HG03064 (cell line): ENCODE measurements around the gene API5.
"Not testable (repeated sequence)": the region's sequence is repeated elsewhere in the genome, so short reads cannot be mapped to it uniquely, and the experiment has no call there.

Experiments
- ATAC-seq: cut with Tn5 transposase; IDR thresholded peaks from one replicate; pipeline ENCODE4 v1.9.1; 2021; ENCODE audit warnings: low read depth; ENCODE audit not compliant: unreplicated experiment

Gene API5

DNA sequence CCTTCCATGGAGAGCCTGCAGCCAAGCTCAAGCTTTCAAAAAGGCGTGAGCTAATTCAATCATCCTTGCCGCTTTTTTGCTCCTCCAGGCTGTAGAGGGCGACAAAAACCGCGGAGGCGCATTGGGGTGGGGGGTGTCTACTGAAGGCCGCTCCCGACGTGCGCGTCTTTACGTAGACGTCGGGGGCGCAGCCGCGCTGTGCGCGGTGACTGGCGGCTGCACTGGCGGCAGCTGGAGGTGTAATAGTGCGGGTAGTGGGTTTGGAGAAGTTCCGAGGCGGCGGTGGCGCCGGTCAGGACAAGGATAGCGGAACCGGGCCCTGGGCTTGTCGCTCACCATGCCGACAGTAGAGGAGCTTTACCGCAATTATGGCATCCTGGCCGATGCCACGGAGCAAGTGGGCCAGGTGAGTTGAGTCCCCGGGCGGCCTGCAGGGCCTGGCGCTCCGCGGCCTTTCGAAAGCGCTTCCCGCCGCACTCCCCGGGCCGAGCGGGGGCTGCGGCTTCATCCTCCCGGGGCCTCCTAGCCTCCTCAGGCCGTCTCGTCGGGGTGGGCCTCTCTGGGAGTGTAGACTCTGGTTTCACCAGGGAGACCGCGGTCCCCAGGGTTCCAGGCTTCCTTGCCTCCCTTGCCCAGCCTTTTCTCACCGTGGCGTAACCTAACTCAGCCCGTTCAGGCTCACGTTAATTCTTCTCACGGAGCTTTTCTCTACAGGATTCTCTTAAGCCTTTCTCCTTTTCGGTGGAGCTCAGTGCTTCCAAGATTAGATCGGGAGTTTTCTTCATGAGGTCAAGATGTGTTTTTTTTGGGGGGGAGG, at the start of gene API5:
TSS of gene API5 (plus strand) at position 206 of the 817 bp plus-strand sequence. CDS start at position 338, 132 bp downstream.
- peak; percentile 100 for ATAC-seq

DNA sequence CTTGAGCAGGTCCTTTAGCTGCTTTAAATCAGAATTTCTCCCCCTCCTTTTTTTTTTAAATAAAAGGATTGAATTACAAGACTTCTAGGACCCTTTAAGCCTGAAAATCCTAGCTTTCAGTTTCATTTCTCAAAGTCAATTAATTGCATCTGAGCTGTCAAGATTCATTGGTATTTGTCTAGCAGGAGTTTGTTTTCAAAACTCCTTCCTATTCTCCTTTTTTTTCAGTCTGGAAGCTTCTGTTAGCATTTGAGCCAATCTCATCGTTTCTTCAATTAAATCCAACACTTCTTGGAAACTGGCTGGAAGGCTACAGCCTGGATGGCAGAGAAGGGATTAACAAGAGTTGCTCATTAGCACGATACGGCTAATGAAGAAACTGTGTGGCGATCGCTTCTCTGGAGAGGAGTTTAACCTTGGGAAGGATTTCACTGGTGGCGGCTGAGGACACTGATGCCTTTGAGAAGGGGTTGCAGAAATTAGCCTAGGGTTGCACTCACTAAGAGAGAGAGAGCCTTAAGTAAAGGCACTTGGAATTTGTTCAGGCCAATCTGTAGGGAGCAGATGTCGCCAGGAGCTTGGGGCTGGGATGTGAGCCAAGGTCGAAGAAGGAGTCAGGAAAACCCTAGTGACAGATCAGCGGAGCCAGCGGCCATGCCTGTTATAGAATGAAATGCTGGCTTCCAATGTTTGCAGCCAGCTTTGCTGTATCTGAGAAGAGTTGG, 43.8 kb upstream of the API5 start:
- ATAC-seq: no peak

- ATAC-seq: no peak
Observed at GRCh38 chr11:43268786-43269185, 43.0 kb upstream of the API5 start.

DNA sequence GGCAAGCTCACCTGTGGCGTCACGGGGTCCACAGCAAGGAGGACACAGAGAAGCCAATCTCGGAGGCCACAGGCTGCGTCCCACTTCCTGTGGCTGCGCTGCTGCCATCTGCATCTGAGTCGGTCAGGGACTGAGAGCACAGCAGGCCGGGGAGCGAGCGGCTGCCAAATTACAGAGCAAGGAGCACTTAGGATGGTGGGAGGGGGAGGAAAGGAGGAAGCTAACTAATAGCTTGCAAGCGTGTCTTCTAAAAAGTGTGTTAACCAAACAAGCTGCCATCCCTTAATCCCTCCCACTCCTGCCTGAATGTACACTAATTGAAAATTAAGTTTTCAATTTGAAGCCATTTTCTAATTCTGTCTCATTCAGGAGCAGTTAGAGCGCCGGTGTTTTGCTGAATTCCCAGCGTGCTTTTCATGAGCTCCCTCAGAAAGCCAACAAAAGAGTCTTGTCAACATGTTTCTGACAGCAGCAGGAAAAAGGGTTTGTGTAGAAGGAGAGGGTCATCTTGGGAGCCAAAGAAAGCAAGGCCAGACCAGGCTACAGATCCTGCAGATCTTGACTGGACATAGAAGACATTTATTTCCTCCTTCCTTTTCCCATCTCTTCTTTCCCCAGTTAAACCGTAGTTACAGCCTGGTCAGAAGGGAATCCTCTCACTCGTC, 42.4 kb upstream of the API5 start:
- ATAC-seq: no peak

- ATAC-seq: no peak
Observed at GRCh38 chr11:43270468-43270867, 41.3 kb upstream of the API5 start.

DNA sequence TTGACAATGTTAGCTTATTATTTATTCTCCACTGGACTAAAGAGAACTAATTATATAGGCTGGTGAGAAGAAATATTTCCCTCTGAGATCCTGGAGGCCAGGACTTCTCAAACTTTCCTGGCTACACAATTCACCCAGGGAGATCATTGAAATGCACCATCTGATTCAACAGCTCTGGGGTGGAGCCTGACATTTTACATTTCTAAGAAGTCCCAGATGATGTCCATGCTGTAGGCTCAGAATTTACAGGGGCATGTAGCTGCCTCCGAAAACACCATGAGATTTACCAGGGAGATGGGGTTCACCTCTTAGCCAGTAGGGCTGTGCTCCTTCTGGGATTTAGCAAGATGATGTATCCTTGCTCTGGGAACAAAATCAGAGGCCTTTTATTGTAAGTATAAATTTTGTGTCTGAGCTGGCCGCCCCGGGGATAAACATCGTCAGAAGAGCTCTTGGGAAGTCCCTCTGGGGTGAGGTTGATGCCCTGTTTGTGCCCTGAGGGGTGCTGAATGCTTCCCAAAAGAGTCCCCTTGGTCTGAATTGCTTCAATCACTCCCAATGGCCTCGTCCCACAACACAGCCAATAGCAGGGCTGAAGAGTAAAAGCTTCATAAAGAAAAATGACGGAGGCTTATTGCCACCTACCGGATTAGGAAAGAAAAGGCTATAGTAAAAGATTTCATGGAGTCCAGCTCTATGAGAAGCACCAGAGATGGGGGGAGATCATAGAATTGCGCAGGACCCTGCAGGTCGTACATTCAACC, 33.4 kb upstream of the API5 start:
- no peak for ATAC-seq

DNA sequence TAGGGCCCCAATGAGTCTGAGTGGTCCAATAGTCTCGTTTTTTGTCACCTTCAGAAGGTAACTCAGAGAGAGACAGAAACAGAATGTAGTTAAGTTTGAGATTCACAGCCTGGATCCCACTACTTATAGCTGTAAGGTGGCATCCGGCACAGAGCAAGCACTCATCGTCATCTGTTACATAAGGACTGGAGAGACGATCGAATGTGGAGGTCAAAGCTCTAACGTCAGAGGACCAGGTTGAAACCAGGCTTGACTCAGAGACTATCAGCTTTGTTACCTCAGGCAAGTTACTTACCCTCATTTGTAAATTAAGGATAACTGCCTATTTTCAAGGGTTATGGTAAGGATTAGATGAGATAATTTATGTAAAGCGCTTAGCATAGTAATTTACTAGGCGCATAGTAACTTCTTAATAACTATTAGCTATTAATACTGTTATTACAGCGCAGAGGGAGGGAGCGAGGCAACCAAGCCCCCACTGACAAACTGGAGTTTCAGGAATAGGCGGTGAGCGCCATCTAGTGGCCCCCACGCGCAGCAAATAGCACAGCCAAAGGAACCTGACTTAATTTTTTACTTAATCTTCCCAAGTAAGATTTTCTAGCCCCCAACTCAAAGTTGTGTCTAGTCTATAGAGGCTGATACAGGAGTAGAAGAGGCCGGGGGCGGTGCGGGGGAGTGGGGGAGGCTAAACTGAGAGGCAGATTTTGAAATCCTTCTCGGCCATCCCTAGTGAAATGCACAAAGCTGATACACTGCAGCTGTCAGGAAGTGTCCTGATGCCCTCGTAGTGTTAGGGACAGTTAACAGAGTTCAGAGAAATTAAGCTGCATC, 29.0 kb upstream of the API5 start:
- no peak for ATAC-seq

DNA sequence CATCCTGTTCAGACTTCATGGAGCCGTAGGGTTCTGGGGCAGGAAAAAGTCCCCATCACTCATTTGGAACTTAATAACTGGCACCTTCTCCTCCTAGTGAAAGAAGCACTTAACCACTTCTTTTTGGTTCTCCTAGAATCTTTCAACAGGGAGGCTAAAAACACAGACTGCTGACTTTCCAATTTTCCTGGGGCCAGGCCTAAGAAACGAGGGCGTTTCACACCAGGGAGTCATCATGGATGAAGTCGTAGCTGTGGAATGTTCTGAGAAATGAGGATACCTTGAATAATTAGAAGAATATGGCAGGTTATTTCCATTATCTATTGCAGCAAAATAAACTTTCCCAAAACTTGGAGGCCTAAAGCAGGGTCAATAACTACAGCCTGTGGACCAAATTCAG, 26.0 kb upstream of the API5 start:
- ATAC-seq: no peak

DNA sequence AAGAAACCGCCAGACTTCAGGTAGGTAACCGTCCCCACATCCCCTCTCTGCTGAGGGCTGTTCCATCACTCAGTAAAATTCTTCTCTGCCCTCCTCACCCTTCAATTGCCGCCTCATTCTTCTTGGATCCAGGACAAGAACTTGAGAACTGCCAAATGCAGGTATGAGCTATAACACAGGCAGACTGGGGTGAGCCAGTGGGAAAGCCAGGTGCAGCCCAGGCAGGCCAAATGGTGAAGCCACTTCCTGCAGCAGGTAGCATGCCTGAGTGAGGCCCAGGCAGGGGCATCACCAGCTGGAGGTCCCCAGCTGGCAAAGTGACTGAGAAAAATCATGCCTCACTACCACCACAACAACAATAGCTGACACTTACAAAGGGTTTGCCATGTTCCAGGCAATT, 22.4 kb upstream of the API5 start:
- no peak for ATAC-seq

DNA sequence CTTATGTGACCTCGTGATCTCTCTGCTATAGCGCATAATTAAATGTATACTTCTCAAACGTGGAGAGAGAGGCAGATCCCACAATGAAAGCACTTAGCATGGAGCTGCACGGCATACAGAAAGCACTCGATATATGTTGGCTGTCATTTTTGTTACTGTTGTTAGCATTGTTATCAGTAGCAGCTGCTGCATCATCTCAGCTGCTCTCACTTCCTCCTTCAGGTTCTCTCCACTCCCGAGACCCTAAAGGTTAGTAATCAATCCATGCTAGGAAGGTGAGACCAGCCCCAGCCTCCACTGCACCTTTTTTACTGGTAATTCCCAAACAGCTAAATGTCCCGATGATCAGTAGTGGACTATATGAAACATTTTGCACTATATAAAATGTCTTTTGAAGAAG, 13.4 kb upstream of the API5 start:
- no peak for ATAC-seq

DNA sequence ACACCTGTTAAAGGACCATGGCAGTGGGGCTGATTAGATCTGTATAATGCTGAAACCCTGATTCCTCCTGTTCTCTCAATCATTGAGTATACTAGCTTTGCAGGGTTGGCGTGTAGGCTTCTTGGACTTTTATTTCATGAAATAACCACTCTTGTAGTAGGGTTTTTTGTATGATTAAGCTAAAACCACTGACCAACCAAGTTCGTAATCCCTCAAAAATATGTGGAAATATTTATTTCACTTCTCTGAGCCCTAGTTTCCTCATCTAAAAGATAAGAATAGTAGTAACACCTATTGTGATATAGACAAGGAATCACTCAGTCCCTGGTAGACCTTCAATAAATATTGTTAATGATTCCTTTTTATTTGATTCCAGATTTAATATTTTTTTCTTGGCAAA, 4.2 kb downstream of the API5 start:
- ATAC-seq: no peak

DNA sequence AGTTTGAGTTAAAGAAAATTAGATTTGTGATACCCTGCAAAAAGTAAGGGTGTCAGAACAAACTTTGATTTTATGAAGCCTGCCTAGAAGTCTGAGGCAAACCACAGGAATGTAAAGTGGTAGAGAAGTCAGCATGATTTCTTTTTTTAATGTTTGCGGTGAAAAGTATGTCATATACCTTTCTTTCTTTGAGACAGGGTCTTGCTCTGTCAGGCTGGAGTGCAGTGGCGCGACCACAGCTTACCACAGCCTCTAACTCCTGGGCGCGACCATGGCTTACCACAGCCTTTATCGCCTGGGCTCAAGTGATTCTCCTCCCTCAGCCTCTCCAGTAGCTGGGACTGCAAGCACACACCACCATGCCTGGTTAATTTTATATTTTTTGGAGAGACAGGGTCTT, 4.7 kb downstream of the API5 start:
- ATAC-seq: no peak

DNA sequence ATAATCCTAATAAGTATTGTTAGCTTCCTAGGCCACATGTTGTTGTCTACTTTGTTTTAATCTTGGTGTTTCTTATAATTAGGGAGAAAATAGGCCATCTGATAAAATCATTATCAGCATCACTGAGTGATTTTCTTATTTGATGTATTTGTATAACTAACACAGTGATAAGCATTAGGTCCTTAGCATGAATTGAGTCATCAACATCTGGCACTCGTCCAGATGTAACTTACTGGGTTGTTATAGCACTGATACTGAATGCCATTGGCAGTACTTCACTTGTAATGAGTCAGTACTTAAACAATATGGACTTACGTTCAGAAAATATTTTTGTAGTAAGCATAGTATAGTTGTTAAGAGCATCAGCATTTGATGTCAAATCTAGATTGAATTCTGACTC, 16.2 kb downstream of the API5 start:
- ATAC-seq: no peak

GRCh38 chr11:43328482-43328881, 16.7 kb downstream of the API5 start:
- ATAC-seq: no peak

DNA sequence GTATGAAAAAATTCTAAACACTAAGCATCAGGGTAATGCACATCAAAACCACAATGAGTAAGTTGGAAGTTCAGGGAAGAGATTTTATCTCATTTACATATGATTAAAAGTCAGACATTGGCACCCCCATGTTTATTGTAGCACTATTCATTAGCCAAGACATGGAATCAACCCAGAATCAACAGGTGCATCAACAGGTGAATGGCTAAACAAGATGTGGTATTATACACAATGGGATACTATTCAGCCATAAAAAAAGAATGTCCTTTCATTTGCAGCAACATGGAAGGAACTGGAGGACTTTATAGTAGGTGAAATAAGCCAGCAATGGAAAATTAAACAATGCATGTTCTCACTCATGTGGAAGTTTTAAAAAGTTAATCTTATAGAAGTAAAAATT, 29.4 kb downstream of the API5 start:
- no peak for ATAC-seq

- ATAC-seq: not testable (repeated sequence)
Observed at GRCh38 chr11:43351426-43351825, 39.6 kb downstream of the API5 start.

DNA sequence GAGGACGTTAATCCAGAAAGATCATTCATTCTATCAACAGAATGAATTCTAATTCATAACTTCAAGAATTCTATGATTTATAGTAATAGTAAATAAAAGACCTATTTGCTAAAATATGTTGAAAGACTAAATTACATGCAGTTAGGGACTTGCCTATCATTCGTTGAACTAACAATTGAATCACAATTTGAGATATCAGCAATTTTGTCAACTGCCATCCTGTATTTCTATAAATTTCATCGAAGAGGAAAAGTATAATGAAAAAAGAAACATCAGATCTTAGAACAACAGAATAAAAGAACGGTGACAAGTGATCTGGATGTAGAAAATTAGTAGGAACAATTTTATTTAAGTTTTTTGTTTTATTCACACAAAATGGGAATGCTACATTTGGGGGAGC, 42.5 kb downstream of the API5 start:
- no peak for ATAC-seq

DNA sequence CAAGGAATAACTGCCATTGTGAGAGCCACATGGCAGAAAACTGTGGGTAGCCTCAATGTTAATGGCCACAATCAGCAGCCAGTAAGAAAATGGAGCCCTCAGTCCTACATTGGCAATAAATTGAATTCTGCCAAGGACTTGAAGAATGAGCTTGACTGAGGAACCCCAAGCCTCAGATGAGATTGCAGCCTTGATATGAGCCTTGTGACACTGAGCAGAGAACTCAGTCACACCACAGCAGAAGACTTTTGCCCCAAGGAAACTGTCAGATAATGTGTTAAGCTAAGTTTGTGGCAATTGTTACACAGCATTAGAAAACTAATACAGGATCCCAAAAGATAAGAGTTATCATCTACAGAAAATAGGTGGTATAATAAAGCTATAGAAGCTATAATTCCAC, 44.5 kb downstream of the API5 start:
- ATAC-seq: no peak

GRCh38 chr11:43358279-43358800, 46.5 kb downstream of the API5 start:
- no peak for ATAC-seq
